Hepatocyte (in vitro differentiated cells): ENCODE measurements around the gene LAMP1. TPM values are rescaled to one million over a fixed set of nuclear protein-coding genes. Genes with fewer than 3 reads are reported as not detected.

Experiments
- DNase-seq: peaks from one replicate; pipeline ENCODE4 v3.0.0-alpha.2; 2016; ENCODE audit warnings: low spot score
- H2AFZ ChIP-seq: fragments of 200-600 bp; sonication (generic); 2 replicates; pipeline ENCODE4 v1.6.0; 2016; ENCODE audit warnings: antibody characterized with exemption, mild to moderate bottlenecking
- H3K27ac ChIP-seq: fragments of 200-600 bp; sonication (generic); 2 replicates; pipeline ENCODE4 v1.5.1; 2016; ENCODE audit warnings: mild to moderate bottlenecking
- H3K27me3 ChIP-seq: fragments of 200-600 bp; sonication (generic); 2 replicates; pipeline ENCODE4 v1.6.1; 2016
- H3K36me3 ChIP-seq: fragments of 200-600 bp; sonication (generic); replicated peaks from 2 replicates; pipeline ENCODE4 v1.5.1; 2016; ENCODE audit warnings: low read depth; ENCODE audit not compliant: insufficient read depth
- H3K4me1 ChIP-seq: fragments of 200-600 bp; sonication (generic); 2 replicates; pipeline ENCODE4 v1.5.1; 2016; ENCODE audit warnings: mild to moderate bottlenecking, moderate library complexity; ENCODE audit not compliant: insufficient read depth
- H3K4me2 ChIP-seq: fragments of 200-600 bp; sonication (generic); 2 replicates; pipeline ENCODE4 v1.6.0; 2016
- H3K4me3 ChIP-seq: fragments of 200-600 bp; sonication (generic); 2 replicates; pipeline ENCODE4 v1.5.1; 2016; ENCODE audit warnings: mild to moderate bottlenecking
- H3K79me2 ChIP-seq: fragments of 200-600 bp; sonication (generic); 2 replicates; pipeline ENCODE4 v1.6.0; 2017; ENCODE audit warnings: mild to moderate bottlenecking
- H3K9me2 ChIP-seq: fragments of 200-600 bp; sonication (generic); replicated peaks from 2 replicates; pipeline ENCODE4 v1.6.0; 2017; ENCODE audit warnings: mild to moderate bottlenecking; ENCODE audit not compliant: insufficient read depth
- H3K9me3 ChIP-seq: fragments of 200-600 bp; sonication (generic); 2 replicates; pipeline ENCODE4 v1.5.1; 2016; ENCODE audit warnings: low read depth, mild to moderate bottlenecking
- H4K20me1 ChIP-seq: fragments of 200-600 bp; sonication (generic); 2 replicates; pipeline ENCODE4 v1.6.0; 2016; ENCODE audit warnings: mild to moderate bottlenecking; ENCODE audit not compliant: insufficient read depth, poor library complexity, severe bottlenecking
- CTCF ChIP-seq: fragments of 200-600 bp; sonication (generic); IDR thresholded peaks from 2 replicates; pipeline ENCODE4 v1.5.1; 2016; ENCODE audit warnings: antibody characterized with exemption, mild to moderate bottlenecking; ENCODE audit not compliant: poor library complexity
- EZH2 ChIP-seq: fragments of 200-600 bp; sonication (generic); IDR thresholded peaks from 2 replicates; pipeline ENCODE4 v1.6.1; 2016; ENCODE audit warnings: antibody characterized with exemption, mild to moderate bottlenecking, borderline replicate concordance
- EZH2phosphoT487 ChIP-seq: fragments of 200-600 bp; sonication (generic); IDR thresholded peaks from one replicate; pipeline ENCODE4 v1.6.1; 2018; ENCODE audit warnings: antibody characterized with exemption, mild to moderate bottlenecking, low read depth, moderate library complexity; ENCODE audit not compliant: unreplicated experiment, severe bottlenecking
- WGBS: methylation state at CpG from one replicate; pipeline ENCODE4 v1.1.6; 2016; ENCODE audit warnings: low lambda C conversion rate; ENCODE audit errors: missing lambda C conversion rate; 5-methylcytosine and 5-hydroxymethylcytosine counted together
- polyA plus RNA-seq: library from polyadenylated mRNA; unstranded; fragments of >200 nt; fragmentation: Nextera tagmentation; extraction: Ambion mirVana; gene quantifications from 2 replicates; pipeline ENCODE4 v1.2.1, GENCODE V29; 2016
- total RNA-seq: library from RNA; depleted of rRNA; stranded (reverse); fragments of >200 nt; gene quantifications from 2 replicates; pipeline ENCODE4 v1.2.3, GENCODE V29; 2014

Gene LAMP1
- total and polyA plus RNA-seq, 2 experiments from 2014 or later: 190 to 233 TPM

GRCh38 chr13:113275387-113275786 is 21.7 kb upstream of the LAMP1 start:
- Histone ChIP-seq H3K9me2 (no peaks in the 10 kb centered on the region), H3K4me2 (no peak overlapping the region), H3K4me3 (no peak overlapping the region), H3K27me3 (no peaks in the 10 kb centered on the region), H3K27ac (peak overlapping the region; percentile 94), H3K36me3 (no peaks in the 10 kb centered on the region), H4K20me1 (no peaks in the 10 kb centered on the region), H3K79me2 (no peaks in the 10 kb centered on the region), H3K9me3 (no peaks in the 10 kb centered on the region), H2AFZ (no peak overlapping the region), H3K4me1 (peaks cover 22% of the 10 kb centered on the region)
- TF ChIP-seq CTCF (peak; percentile 65), EZH2phosphoT487 (no peak)
- DNase-seq: peak; percentile 71
- WGBS: 34% methylated on average over 3 of the region's 3 CpGs

- DNase-seq: no peak
- no peak for TF ChIP-seq EZH2
- TF ChIP-seq EZH2phosphoT487: no peak
- H4K20me1 ChIP-seq: no peaks in the 10 kb centered on the region
- H3K27me3 ChIP-seq: no peaks in the 10 kb centered on the region
- H3K36me3 ChIP-seq: no peaks in the 10 kb centered on the region
- H3K27ac ChIP-seq: no peak overlapping the region
- no peaks in the 10 kb centered on the region for H3K9me2 ChIP-seq
- H3K9me3 ChIP-seq: no peaks in the 10 kb centered on the region
- H3K4me3 ChIP-seq: no peak overlapping the region
- WGBS: 89% methylated on average over 6 of the region's 6 CpGs
- H2AFZ ChIP-seq: no peak overlapping the region
- H3K4me2 ChIP-seq: no peak overlapping the region
- H3K4me1 ChIP-seq: peaks cover 5% of the 10 kb centered on the region
- no peaks in the 10 kb centered on the region for H3K79me2 ChIP-seq
Observed at GRCh38 chr13:113280126-113280525, 16.9 kb upstream of the LAMP1 start.

GRCh38 chr13:113283904-113284303 is 13.1 kb upstream of the LAMP1 start:
- DNase-seq: no peak
- Histone ChIP-seq H3K4me3 (no peak overlapping the region), H2AFZ (no peak overlapping the region), H3K4me2 (no peak overlapping the region), H3K9me2 (no peaks in the 10 kb centered on the region), H3K79me2 (no peaks in the 10 kb centered on the region), H3K9me3 (no peaks in the 10 kb centered on the region), H3K4me1 (no peaks in the 10 kb centered on the region), H3K36me3 (no peaks in the 10 kb centered on the region), H4K20me1 (no peaks in the 10 kb centered on the region), H3K27ac (no peak overlapping the region), H3K27me3 (no peaks in the 10 kb centered on the region)
- WGBS: 92% methylated on average over 8 of the region's 8 CpGs
- TF ChIP-seq EZH2: no peak
- TF ChIP-seq CTCF: no peak
- TF ChIP-seq EZH2phosphoT487: no peak

- H3K9me2 ChIP-seq: no peaks in the 10 kb centered on the region
- DNase-seq: no peak
- no peaks in the 10 kb centered on the region for H3K36me3 ChIP-seq
- H3K4me3 ChIP-seq: no peak overlapping the region
- H3K79me2 ChIP-seq: no peaks in the 10 kb centered on the region
- 62% methylated on average over 5 of the region's 5 CpGs for WGBS
- H3K27me3 ChIP-seq: peaks cover 8% of the 10 kb centered on the region
- no peak overlapping the region for H3K4me2 ChIP-seq
- no peak overlapping the region for H3K27ac ChIP-seq
- no peaks in the 10 kb centered on the region for H4K20me1 ChIP-seq
- no peaks in the 10 kb centered on the region for H3K9me3 ChIP-seq
- no peaks in the 10 kb centered on the region for H3K4me1 ChIP-seq
- no peak overlapping the region for H2AFZ ChIP-seq
- no peak for TF ChIP-seq CTCF
- TF ChIP-seq EZH2: no peak
- no peak for TF ChIP-seq EZH2phosphoT487
Observed at GRCh38 chr13:113288880-113289279, 8.2 kb upstream of the LAMP1 start.
